Erythroblast (primary cell): Measurements from ENCODE around the gene ZNF585A.

Source experiments
- GATA1 ChIP-seq: IDR thresholded peaks from 2 replicates; pipeline ENCODE4 v1.6.1; 2011; ENCODE audit warnings: low read depth, mild to moderate bottlenecking, control low read depth, low read length, moderate library complexity
- POLR2A ChIP-seq: IDR thresholded peaks from 2 replicates; pipeline ENCODE4 v1.6.1; 2011; ENCODE audit warnings: mild to moderate bottlenecking, low read length

- no peak for TF ChIP-seq POLR2A
- TF ChIP-seq GATA1: no peak
These were observed 44.3 kb downstream of the ZNF585A start for GRCh38 chr19:37127999-37128820.
